ENCODE results near the gene LRTM2.

GRCh38 chr12:1808036-1808797, 12.1 kb upstream of the LRTM2 start:
- no peak for TF ChIP-seq TAF1 (IDR thresholded peaks at IDR 0.05; ENCODE audit: low read depth)
- TF ChIP-seq POLR2AphosphoS5 (IDR thresholded peaks at IDR 0.05): no peak
- TF ChIP-seq CTCF (IDR thresholded peaks at IDR 0.05; ENCODE audit: poor library complexity, severe bottlenecking): no peak
